ENCODE data around the gene CHAF1B.
"Not testable (repeated sequence)": the region's sequence is repeated elsewhere in the genome, so short reads cannot be mapped to it uniquely, and the experiment has no call there.

The CHAF1B gene

GRCh38 chr21:36377391-36377842 lies 7.8 kb upstream of the CHAF1B start:
- no peaks in the 10 kb centered on the region for H3K9me3 Mint-ChIP-seq
- DNase-seq = no peak
- H3K4me3 Mint-ChIP-seq = no peak overlapping the region
- H3K36me3 Mint-ChIP-seq = peaks cover 42% of the 10 kb centered on the region
- H3K27ac Mint-ChIP-seq = no peak overlapping the region
- CTCF ChIA-PET = interaction anchor here (1.8 kb wide), 1 partner anchor 13 kb away, joined by 4 read pairs; no protein-coding TSS in a partner anchor
- H3K4me1 Mint-ChIP-seq = no peaks in the 10 kb centered on the region
- no peaks in the 10 kb centered on the region for H3K27me3 Mint-ChIP-seq

GRCh38 chr21:36379251-36379650 lies 5.9 kb upstream of the CHAF1B start:
- H3K27me3 Mint-ChIP-seq = no peaks in the 10 kb centered on the region
- DNase-seq = no peak
- H3K4me3 Mint-ChIP-seq = no peak overlapping the region
- no peak overlapping the region for H3K27ac Mint-ChIP-seq
- H3K4me1 Mint-ChIP-seq = peaks cover 2% of the 10 kb centered on the region
- H3K9me3 Mint-ChIP-seq = no peaks in the 10 kb centered on the region
- CTCF ChIA-PET = interaction anchor here (1.8 kb wide), 1 partner anchor 11 kb away, joined by 4 read pairs; no protein-coding TSS in a partner anchor
- peaks cover 29% of the 10 kb centered on the region for H3K36me3 Mint-ChIP-seq

DNA sequence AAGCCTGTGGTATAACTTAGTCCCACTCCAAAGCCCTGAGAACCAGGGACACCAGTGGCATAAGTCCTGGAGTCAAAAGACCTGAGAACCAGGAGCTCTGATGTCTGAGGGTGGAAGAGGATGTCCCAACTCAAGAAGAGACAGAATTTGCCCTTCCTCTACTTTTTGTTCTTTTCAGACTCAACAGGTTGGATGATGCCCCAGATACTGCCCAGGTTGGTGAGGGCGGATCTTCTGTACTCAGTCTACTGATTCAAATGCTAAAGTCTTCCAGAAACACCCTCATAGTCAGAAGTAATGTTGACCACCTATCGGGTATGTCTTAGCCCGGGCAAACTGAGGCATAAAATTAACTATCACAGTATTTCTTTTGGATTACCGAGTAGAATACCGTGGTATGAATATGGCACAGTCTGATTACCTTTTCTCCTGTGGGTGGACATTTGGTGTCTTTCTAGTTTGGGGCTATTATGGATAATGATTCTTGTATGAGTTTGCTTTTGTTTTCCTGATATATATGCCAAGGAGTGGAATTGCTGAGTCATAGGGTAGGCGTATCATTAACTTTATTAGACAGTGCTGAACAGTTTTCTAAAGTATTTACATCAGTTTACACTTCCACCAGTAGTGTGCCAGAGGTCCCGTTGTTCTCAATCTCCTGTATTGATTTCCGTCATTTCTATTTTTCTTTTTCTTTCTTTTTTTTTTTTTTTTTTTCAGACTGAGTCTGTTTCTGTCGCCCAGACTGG lies 3.2 kb upstream of the CHAF1B start:
- H3K27me3 Mint-ChIP-seq = no peaks in the 10 kb centered on the region
- peaks cover 17% of the 10 kb centered on the region for H3K4me1 Mint-ChIP-seq
- no peaks in the 10 kb centered on the region for H3K9me3 Mint-ChIP-seq
- no peak overlapping the region for H3K4me3 Mint-ChIP-seq
- CTCF ChIA-PET = no interaction called here
- peaks cover 28% of the 10 kb centered on the region for H3K36me3 Mint-ChIP-seq
- DNase-seq = no peak
- peak overlapping the region; percentile 31 for H3K27ac Mint-ChIP-seq

DNA sequence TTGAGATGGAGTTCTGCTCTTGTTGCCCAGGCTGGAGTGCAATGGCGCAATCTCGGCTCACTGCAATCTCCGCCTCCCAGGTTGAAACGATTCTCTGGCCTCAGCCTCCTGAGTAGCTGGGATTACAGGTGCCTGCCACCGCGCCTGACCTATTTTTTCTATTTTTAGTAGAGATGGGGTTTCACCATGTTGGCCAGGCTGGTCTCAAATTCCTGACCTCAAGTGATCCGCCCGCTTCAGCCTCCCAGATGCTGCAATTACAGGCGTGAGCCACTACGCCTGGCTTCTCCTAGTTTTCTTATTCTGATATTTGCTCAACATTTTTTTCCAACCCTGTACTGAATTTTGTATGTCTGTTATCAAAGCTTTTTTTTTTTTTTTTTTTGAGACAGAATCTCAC lies 2.5 kb upstream of the CHAF1B start:
- not testable (repeated sequence) for H3K9me3 Mint-ChIP-seq, H3K27ac Mint-ChIP-seq, H3K4me3 Mint-ChIP-seq, DNase-seq, H3K27me3 Mint-ChIP-seq
- Mint-ChIP-seq H3K4me1 (peaks cover 23% of the 10 kb centered on the region), H3K36me3 (peaks cover 27% of the 10 kb centered on the region)
- CTCF ChIA-PET = interaction anchor here (0.6 to 0.9 kb wide), 2 partner anchors 8 to 50 kb away, joined by 3 read pairs; no protein-coding TSS in a partner anchor

DNA sequence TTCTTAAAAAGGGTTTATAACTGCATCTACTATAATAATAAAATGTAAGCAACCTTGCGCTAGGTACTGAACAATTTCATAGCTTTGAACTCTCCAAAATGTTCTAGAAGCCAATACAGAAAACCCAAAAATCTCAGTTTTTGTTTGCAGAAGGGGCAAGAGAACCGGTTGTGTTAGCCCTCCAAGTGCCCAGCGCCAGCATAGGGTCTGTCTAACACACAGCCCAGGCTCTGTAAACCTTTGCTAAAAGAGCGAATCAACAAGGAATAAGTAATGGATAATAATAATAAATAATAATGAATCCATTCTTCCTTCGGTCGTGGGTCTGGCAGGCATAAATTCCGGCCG lies 333 bp upstream of the CHAF1B start:
- DNase-seq = no peak
- peak overlapping the region; percentile 52 for H3K27ac Mint-ChIP-seq
- peak overlapping the region; percentile 39 for H3K4me3 Mint-ChIP-seq
- CTCF ChIA-PET = no interaction called here
- H3K4me1 Mint-ChIP-seq = peaks cover 33% of the 10 kb centered on the region
- H3K9me3 Mint-ChIP-seq = no peaks in the 10 kb centered on the region
- peaks cover 33% of the 10 kb centered on the region for H3K36me3 Mint-ChIP-seq
- H3K27me3 Mint-ChIP-seq = no peaks in the 10 kb centered on the region

GRCh38 chr21:36386031-36386642 lies 945 bp downstream of the CHAF1B start:
- Mint-ChIP-seq H3K4me1 (peaks cover 35% of the 10 kb centered on the region), H3K4me3 (peak overlapping the region; percentile 88), H3K36me3 (peaks cover 32% of the 10 kb centered on the region), H3K9me3 (no peaks in the 10 kb centered on the region), H3K27ac (peak overlapping the region; percentile 89), H3K27me3 (no peaks in the 10 kb centered on the region)
- CTCF ChIA-PET = no interaction called here
- DNase-seq = no peak

DNA sequence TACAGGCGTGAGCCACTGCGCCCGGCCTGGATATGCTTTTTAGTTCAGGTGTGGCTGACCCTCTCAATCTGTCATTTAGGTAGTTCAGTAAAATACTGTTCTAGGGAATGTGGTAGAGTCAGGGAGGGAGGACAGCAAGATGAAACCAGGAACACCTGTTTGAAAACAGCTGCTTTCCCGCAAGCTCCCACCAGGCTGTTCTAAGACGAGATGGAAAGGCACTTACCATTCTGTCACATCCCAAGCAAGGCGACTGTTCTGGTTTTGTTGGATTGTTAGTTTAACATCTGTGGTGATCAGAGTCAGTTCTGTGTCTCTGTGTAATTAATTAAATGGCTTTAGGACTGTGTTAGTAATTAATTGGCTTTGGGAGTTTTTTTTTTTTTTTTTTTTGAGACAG lies 2.9 kb downstream of the CHAF1B start:
- H3K36me3 Mint-ChIP-seq = peaks cover 39% of the 10 kb centered on the region
- CTCF ChIA-PET = interaction anchor here (0.7 kb wide), 1 partner anchor 245 kb away, joined by 3 read pairs; no protein-coding TSS in a partner anchor
- no peak overlapping the region for H3K27ac Mint-ChIP-seq

DNA sequence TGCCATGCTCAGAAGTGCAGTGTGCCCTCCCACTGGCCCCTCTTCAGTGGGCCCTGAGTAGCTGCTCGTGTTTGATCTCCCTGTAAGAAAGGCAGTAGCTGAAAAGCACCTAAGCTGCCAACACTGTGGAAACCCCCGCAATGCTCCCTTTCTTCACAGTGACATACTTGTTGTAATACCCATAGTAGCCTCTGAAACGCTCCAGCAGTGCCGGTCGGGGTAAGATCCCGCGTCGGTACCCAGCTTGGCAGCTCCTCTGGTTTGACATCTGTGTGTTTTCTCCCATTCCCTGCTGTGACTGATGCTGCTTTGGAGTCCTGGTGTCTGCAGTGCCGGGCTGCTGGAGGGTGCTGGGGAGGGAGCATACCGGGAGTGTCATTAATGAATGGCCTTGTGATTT lies 3.6 kb downstream of the CHAF1B start:
- Mint-ChIP-seq H3K9me3 (peaks cover 1% of the 10 kb centered on the region), H3K27me3 (no peaks in the 10 kb centered on the region), H3K36me3 (peaks cover 42% of the 10 kb centered on the region), H3K27ac (no peak overlapping the region), H3K4me1 (peaks cover 35% of the 10 kb centered on the region), H3K4me3 (no peak overlapping the region)
- DNase-seq = no peak
- CTCF ChIA-PET = no interaction called here

More for the DNA sequence above, 2.9 kb downstream of the CHAF1B start:
- no peaks in the 10 kb centered on the region for H3K27me3 Mint-ChIP-seq
- no peak for DNase-seq
- peaks cover 1% of the 10 kb centered on the region for H3K9me3 Mint-ChIP-seq
- H3K4me1 Mint-ChIP-seq = peaks cover 35% of the 10 kb centered on the region
- no peak overlapping the region for H3K4me3 Mint-ChIP-seq

GRCh38 chr21:36391649-36392048 lies 6.5 kb downstream of the CHAF1B start:
- H3K9me3 Mint-ChIP-seq, CTCF ChIA-PET, DNase-seq, H3K27me3 Mint-ChIP-seq, H3K27ac Mint-ChIP-seq, H3K4me3 Mint-ChIP-seq: not testable (repeated sequence)
- Mint-ChIP-seq H3K36me3 (peaks cover 50% of the 10 kb centered on the region), H3K4me1 (peaks cover 23% of the 10 kb centered on the region)

DNA sequence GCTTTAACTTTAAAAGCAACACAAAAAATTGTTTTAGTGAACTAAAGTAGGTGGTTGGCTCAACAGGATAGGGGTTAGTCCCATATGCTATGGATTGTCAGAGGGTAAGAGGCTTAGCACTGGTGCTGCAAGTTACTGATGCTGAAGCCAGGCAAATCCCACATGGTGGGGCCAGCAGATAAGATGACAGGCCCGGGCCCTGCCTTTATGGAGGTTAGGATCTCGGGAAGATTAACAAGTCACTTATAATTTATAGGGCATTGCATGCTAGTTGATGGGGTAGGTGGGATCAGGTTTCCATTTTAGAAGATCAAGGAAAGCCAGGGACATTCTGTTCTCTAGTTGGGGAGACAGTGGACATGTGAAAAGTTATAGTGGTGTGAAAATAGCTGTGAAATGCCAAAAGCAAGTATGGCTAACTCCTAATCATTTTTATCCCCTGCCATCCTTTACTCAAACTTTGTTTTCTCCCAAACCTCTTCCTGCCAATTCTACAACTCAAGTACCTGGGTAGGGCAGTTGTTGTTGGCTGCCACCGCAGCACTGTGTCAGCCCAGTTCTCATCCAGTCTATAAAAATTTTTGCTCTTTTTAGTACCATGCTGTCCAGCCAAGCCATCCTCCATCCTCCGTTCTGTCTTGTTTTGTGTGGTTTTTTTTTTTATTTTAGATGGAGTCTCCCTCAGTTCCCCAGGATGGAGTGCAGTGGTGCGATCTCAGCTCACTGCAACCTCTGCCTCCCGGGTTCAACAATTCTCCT lies 10.3 kb downstream of the CHAF1B start:
- peaks cover 48% of the 10 kb centered on the region for H3K36me3 Mint-ChIP-seq
- H3K27ac Mint-ChIP-seq = no peak overlapping the region
- CTCF ChIA-PET = no interaction called here

GRCh38 chr21:36396325-36396724 lies 11.1 kb downstream of the CHAF1B start:
- no peaks in the 10 kb centered on the region for H3K27me3 Mint-ChIP-seq
- peaks cover 1% of the 10 kb centered on the region for H3K9me3 Mint-ChIP-seq
- peaks cover 2% of the 10 kb centered on the region for H3K4me1 Mint-ChIP-seq
- H3K36me3 Mint-ChIP-seq = peaks cover 47% of the 10 kb centered on the region
- no peak overlapping the region for H3K4me3 Mint-ChIP-seq
- CTCF ChIA-PET = no interaction called here
- DNase-seq = no peak
- H3K27ac Mint-ChIP-seq = no peak overlapping the region

More for the DNA sequence above, 10.3 kb downstream of the CHAF1B start:
- peaks cover 1% of the 10 kb centered on the region for H3K9me3 Mint-ChIP-seq
- H3K4me1 Mint-ChIP-seq = peaks cover 4% of the 10 kb centered on the region
- H3K27me3 Mint-ChIP-seq = no peaks in the 10 kb centered on the region
- H3K4me3 Mint-ChIP-seq = no peak overlapping the region
- DNase-seq = no peak

- CTCF ChIA-PET = no interaction called here
- no peak for DNase-seq
- H3K4me1 Mint-ChIP-seq = peaks cover 2% of the 10 kb centered on the region
- H3K27me3 Mint-ChIP-seq = no peaks in the 10 kb centered on the region
- H3K9me3 Mint-ChIP-seq = no peaks in the 10 kb centered on the region
- H3K4me3 Mint-ChIP-seq = no peak overlapping the region
- no peak overlapping the region for H3K27ac Mint-ChIP-seq
- peaks cover 44% of the 10 kb centered on the region for H3K36me3 Mint-ChIP-seq
Observed at GRCh38 chr21:36396971-36397370, 11.8 kb downstream of the CHAF1B start.

- Mint-ChIP-seq H3K9me3 (no peaks in the 10 kb centered on the region), H3K27me3 (no peaks in the 10 kb centered on the region), H3K4me1 (peaks cover 2% of the 10 kb centered on the region), H3K4me3 (no peak overlapping the region), H3K36me3 (peaks cover 44% of the 10 kb centered on the region), H3K27ac (no peak overlapping the region)
- CTCF ChIA-PET = no interaction called here
- no peak for DNase-seq
Observed at GRCh38 chr21:36397606-36398005, 12.4 kb downstream of the CHAF1B start.

DNA sequence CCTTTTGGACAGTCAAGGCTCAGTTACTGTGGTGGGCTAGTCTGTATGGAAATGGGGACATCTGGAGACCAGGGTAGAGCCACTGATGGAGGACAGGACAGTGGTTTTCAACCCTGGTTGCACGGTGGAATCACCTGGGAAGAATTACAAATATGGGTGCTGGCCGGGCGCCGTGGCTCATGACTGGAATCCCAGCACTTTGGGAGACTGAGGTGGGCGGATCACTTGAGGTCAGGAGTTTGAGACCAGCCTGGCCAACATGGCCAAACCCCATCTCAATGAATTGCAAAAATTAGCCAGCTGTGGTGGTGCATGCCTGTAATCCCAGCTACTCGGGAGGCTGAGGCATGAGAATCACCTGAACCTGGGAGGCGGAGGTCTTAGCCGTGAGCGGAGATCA lies 14.5 kb downstream of the CHAF1B start:
- H3K4me1 Mint-ChIP-seq, H3K27ac Mint-ChIP-seq, H3K9me3 Mint-ChIP-seq, DNase-seq, CTCF ChIA-PET, H3K27me3 Mint-ChIP-seq, H3K4me3 Mint-ChIP-seq: not testable (repeated sequence)
- H3K36me3 Mint-ChIP-seq = peaks cover 40% of the 10 kb centered on the region
